K562 (cell line): ENCODE measurements around the gene TTLL4. TPM values are rescaled to one million over a fixed set of nuclear protein-coding genes. Genes with fewer than 3 reads are reported as not detected.

Experiments
- ATAC-seq: fragments of 200-7000 bp; cut with Tn5 transposase; 3 replicates; pipeline ENCODE4 v1.9.1; 2020; ENCODE audit warnings: moderate library complexity
- BruUV-seq: library from RNA; stranded (reverse); fragments of 400-500 nt; replicated peaks from 2 replicates; lab custom pipeline; 2021; lab: Mats Ljungman, UMichigan
- CTCF ChIA-PET: fragments of 300-600 bp; formaldehyde crosslinking; extraction: SDS; loops from one replicate; lab custom pipeline; 2021; ENCODE audit warnings: low intra/inter-chr PET ratio; lab: Yijun Ruan, JAX
- POLR2A ChIA-PET: fragments of 300-600, 350-650 bp; sonication (Branson Sonifier 250); formaldehyde crosslinking; extraction: SDS; loops from one replicate; lab custom pipeline; 2021; ENCODE audit warnings: antibody characterized with exemption, inconsistent platforms; lab: Yijun Ruan, JAX
- DNase-seq, 4 experiments: peaks; one replicate each; pipeline versions ENCODE4 v3.0.0 to v3.0.0-alpha.2; 2011 to 2018; ENCODE audit warnings: low spot score in 3 of 4, mixed read lengths in 3 of 4; ENCODE audit errors: extremely low read depth in 1 of 4
- FAIRE-seq: peaks from 2 replicates; lab custom pipeline; 2011; peaks lifted over from hg19 to GRCh38; lab: Jason Lieb, UNC
- H2AFZ ChIP-seq: 2 replicates; pipeline ENCODE4 v1.6.0; 2011; ENCODE audit warnings: low read depth, low read length, control low read depth, inconsistent platforms
- H3K27ac ChIP-seq: fragments of 200-600 bp; 3 replicates; pipeline ENCODE4 v1.8.0; 2011; ENCODE audit warnings: low read depth, mild to moderate bottlenecking, control low read depth, inconsistent platforms, low read length, moderate library complexity, mixed read lengths; ENCODE audit errors: extremely low read depth
- H3K27me3 ChIP-seq, 2 experiments: fragments of 300-600 bp in 1 of 2; 2 replicates in 1 of 2; 3 replicates in 1 of 2; pipeline versions ENCODE4 v1.6.0 to v1.8.0; 2011; ENCODE audit warnings: inconsistent platforms in 2 of 2, low read length in 2 of 2, mild to moderate bottlenecking in 1 of 2, mixed read lengths in 1 of 2, moderate library complexity in 1 of 2; ENCODE audit not compliant: control insufficient read depth in 2 of 2, insufficient read depth in 2 of 2
- H3K36me3 ChIP-seq: fragments of 300-600 bp; 3 replicates; pipeline ENCODE4 v1.8.0; 2011; ENCODE audit warnings: mild to moderate bottlenecking, low read length, inconsistent platforms; ENCODE audit not compliant: control insufficient read depth, insufficient read depth
- H3K4me1 ChIP-seq, 2 experiments: fragments of 200-600 bp in 1 of 2; replicated peaks in 1 of 2; 2 replicates in 1 of 2; 3 replicates in 1 of 2; pipeline versions ENCODE4 v1.5.1 to v1.8.0; 2011; ENCODE audit warnings: inconsistent platforms in 2 of 2, low read length in 2 of 2, mild to moderate bottlenecking in 1 of 2, mixed read lengths in 1 of 2, moderate library complexity in 1 of 2; ENCODE audit not compliant: control insufficient read depth in 2 of 2, insufficient read depth in 2 of 2
- H3K4me2 ChIP-seq: 2 replicates; pipeline ENCODE4 v1.6.1; 2011; ENCODE audit warnings: low read length, control low read depth, inconsistent platforms, mixed read lengths; ENCODE audit not compliant: insufficient read depth
- H3K4me3 ChIP-seq: fragments of 200-600 bp; sonication (generic), shearing (Covaris generic); 2 replicates; pipeline ENCODE4 v1.5.1; 2016; ENCODE audit warnings: control low read depth, inconsistent platforms
- H3K79me2 ChIP-seq: fragments of 200-600 bp; 3 replicates; pipeline ENCODE4 v1.8.0; 2011; ENCODE audit warnings: low read length, inconsistent platforms; ENCODE audit not compliant: control insufficient read depth, insufficient read depth
- H3K9ac ChIP-seq, 2 experiments: 2 replicates each; pipeline versions ENCODE4 v1.6.0 to v1.6.1; 2011; ENCODE audit warnings: low read depth in 2 of 2, low read length in 2 of 2, control low read depth in 1 of 2, inconsistent platforms in 1 of 2, mild to moderate bottlenecking in 1 of 2, mixed read lengths in 1 of 2; ENCODE audit not compliant: insufficient read depth in 1 of 2
- H3K9me1 ChIP-seq: one replicate; pipeline ENCODE4 v1.6.0; 2011; ENCODE audit warnings: inconsistent platforms, mild to moderate bottlenecking, low read length, moderate library complexity; ENCODE audit not compliant: control insufficient read depth, insufficient read depth
- H3K9me3 ChIP-seq: replicated peaks from 2 replicates; pipeline ENCODE4 v1.5.1; 2011; ENCODE audit warnings: low read depth, low read length, inconsistent platforms; ENCODE audit not compliant: control insufficient read depth, insufficient read depth
- H4K20me1 ChIP-seq: replicated peaks from 2 replicates; pipeline ENCODE4 v1.6.1; 2011; ENCODE audit warnings: low read length, inconsistent platforms, mixed read lengths; ENCODE audit not compliant: control insufficient read depth, insufficient read depth
- ASH1L ChIP-seq: fragments of 450-650 bp; IDR thresholded peaks from 2 replicates; pipeline ENCODE4 v1.6.1; 2018; ENCODE audit warnings: borderline replicate concordance, mild to moderate bottlenecking, low read depth; ENCODE audit not compliant: partially characterized antibody
- ATF1 ChIP-seq, 2 experiments: fragments of 450-650 bp in 1 of 2; IDR thresholded peaks; 2 replicates each; pipeline ENCODE4 v1.6.1; 2016; ENCODE audit warnings: missing compliant biosample characterization in 1 of 2, missing genetic modification characterization in 1 of 2
- BRCA1 ChIP-seq, 2 experiments: fragments of 450-650 bp in 1 of 2; sonication (generic) in 1 of 2; formaldehyde crosslinking in 1 of 2; IDR thresholded peaks; 2 replicates each; pipeline versions ENCODE4 v1.5.0 to v1.6.1; 2017 to 2020; ENCODE audit warnings: mild to moderate bottlenecking in 1 of 2, missing genetic modification reagents in 1 of 2
- CREBBP ChIP-seq: IDR thresholded peaks from one replicate; pipeline ENCODE4 v1.6.1; 2012; ENCODE audit warnings: low read depth, mild to moderate bottlenecking, control low read depth, inconsistent platforms, low read length
- E2F3 ChIP-seq: fragments of 250-450 bp; sonication (Bioruptor Pico); IDR thresholded peaks from 2 replicates; pipeline ENCODE4 v1.4.0; 2020; ENCODE audit warnings: mild to moderate bottlenecking
- ERF ChIP-seq: fragments of 450-650 bp; formaldehyde crosslinking; IDR thresholded peaks from 2 replicates; pipeline ENCODE4 v1.4.0; 2020; ENCODE audit warnings: mild to moderate bottlenecking, mixed read lengths
- MTA3 ChIP-seq: fragments of 450-650 bp; formaldehyde crosslinking; IDR thresholded peaks from 2 replicates; pipeline ENCODE4 v1.6.1; 2017; ENCODE audit warnings: mild to moderate bottlenecking, borderline replicate concordance
- NR1H2 ChIP-seq: sonication (generic); formaldehyde crosslinking; IDR thresholded peaks from 2 replicates; pipeline ENCODE4 v1.4.0; 2020; ENCODE audit warnings: mild to moderate bottlenecking, missing genetic modification reagents
- SAFB ChIP-seq: fragments of 200-400 bp; formaldehyde crosslinking; IDR thresholded peaks from 2 replicates; pipeline ENCODE4 v1.6.1; 2017; ENCODE audit warnings: low read depth, low read length, borderline replicate concordance
- SREBF2 ChIP-seq: sonication (generic); formaldehyde crosslinking; IDR thresholded peaks from 2 replicates; pipeline ENCODE4 v1.4.0; 2020; ENCODE audit warnings: mild to moderate bottlenecking, missing genetic modification reagents
- TBL1XR1 ChIP-seq, 2 experiments: IDR thresholded peaks; 2 replicates each; pipeline ENCODE4 v1.6.1; 2012; ENCODE audit warnings: improper control_type of control experiment in 2 of 2, low read length in 2 of 2, mild to moderate bottlenecking in 1 of 2
- ZNF644 ChIP-seq: fragments of 200-800 bp; sonication (Bioruptor generic); IDR thresholded peaks from 2 replicates; pipeline ENCODE4 v1.6.1; 2016; ENCODE audit warnings: low read depth, missing genetic modification characterization, missing compliant biosample characterization
- ZNF785 ChIP-seq: fragments of 250-450 bp; sonication (Bioruptor Pico); IDR thresholded peaks from 2 replicates; pipeline ENCODE4 v1.4.0; 2020; ENCODE audit warnings: mild to moderate bottlenecking
- WGBS: fragments of 100-300 bp; shearing (Covaris generic); methylation state at CpG from one replicate; pipeline ENCODE4 v1.1.6; 2016; ENCODE audit warnings: low coverage, mixed read lengths; ENCODE audit not compliant: insufficient coverage; ENCODE audit errors: missing lambda C conversion rate; 5-methylcytosine and 5-hydroxymethylcytosine counted together
- in situ Hi-C: fragments of 300-500 bp; cut with MboI; formaldehyde crosslinking; loops from 4 replicates; pipeline ENCODE4 v1.15.0; 2018; ENCODE audit warnings: inconsistent platforms, mixed read lengths
- intact Hi-C: fragments of 100-400 bp; cut with micrococcal nuclease; formaldehyde crosslinking; loops from 2 replicates; pipeline ENCODE4 v1.14.2; 2022
- polyA plus RNA-seq, 8 experiments: library from polyadenylated mRNA; depleted of rRNA in 4 of 8; stranded (reverse) in 5 of 8; unstranded in 3 of 8; fragments of >200 nt; fragmentation: Nextera tagmentation in 2 of 8; fragmentation: Illumina TruSeq in 1 of 8; extraction: Ambion mirVana in 2 of 8; extraction: Trizol in 1 of 8; gene quantifications; 2 replicates each; pipeline versions ENCODE4 v1.2.1 to v1.2.3, GENCODE V29; 2011 to 2014; ENCODE audit warnings: inconsistent platforms in 1 of 8, missing spikeins in 1 of 8
- total RNA-seq, 7 experiments: library from RNA; depleted of rRNA in 6 of 7; stranded (reverse); fragments of >200 nt in 6 of 7; fragmentation: Illumina TruSeq in 2 of 7; extraction: Trizol in 2 of 7; gene quantifications; 2 replicates each; pipeline versions ENCODE4 v1.2.1 to v1.2.3, GENCODE V29; 2011 to 2021; ENCODE audit warnings: low replicate concordance in 1 of 7
- TF ChIP-seq, protein P1 (sequence below), 2 experiments: fragments of 450-650 bp; conservative IDR thresholded peaks; 2 replicates each; pipeline ENCODE4 v1.6.1; 2017; ENCODE audit warnings: mild to moderate bottlenecking in 2 of 2, moderate library complexity in 2 of 2

The TTLL4 gene
- total and polyA plus RNA-seq, 9 of the 15 experiments (the other 6 are each of a cell fraction or from before 2014, with no cell fraction given): 12.6 to 67.5 (median 24.5) TPM

DNA sequence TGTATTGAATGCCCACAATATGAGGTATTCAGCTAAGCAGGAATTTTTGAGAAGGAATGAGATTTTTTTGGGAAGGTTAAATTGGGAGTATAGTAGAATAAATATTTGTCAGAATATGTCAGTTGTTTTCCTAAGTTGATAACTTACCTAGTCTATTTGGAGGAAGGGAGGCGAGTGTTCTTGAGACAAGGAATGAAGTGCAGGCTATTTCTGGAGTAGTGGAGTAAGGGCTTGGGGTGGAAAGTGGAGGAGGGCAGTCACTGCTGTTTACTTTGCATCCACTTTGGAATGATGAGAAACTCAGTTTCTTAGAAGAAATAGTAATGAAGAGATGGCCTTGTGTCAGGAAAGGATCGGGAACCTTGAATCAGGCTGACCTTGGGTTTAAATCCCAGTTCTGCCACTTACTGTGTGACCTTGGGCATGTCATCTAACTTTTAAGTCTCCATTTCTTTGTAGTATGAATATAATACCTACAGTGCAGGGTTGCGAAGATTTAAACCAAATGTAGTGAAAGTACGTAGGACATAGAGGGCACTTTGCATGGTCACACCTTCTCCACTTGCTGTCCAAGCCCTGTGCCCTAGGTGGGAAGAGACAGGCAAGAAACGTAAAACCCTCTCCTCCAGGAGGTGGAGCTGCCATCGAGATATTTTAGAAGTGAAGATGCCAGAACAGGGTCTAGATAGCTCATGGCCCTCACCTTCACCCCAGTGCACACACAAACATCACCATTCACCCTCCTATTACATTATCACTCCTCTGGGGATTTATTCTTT, 46.2 kb downstream of the TTLL4 start:
- Histone ChIP-seq H3K4me2 (no peak overlapping the region), H3K27me3 (no peaks in the 10 kb centered on the region), H3K9me3 (no peaks in the 10 kb centered on the region), H3K9ac (no peak overlapping the region), H3K36me3 (peaks cover 31% of the 10 kb centered on the region; the same call in 1 of the 3 replicates), H3K79me2 (no peaks in the 10 kb centered on the region), H3K27ac (no peak overlapping the region), H3K4me1 (no peaks in the 10 kb centered on the region), H2AFZ (no peak overlapping the region), H3K4me3 (no peak overlapping the region), H3K9me1 (no peaks in the 10 kb centered on the region), H4K20me1 (no peaks in the 10 kb centered on the region)
- TF ChIP-seq NR1H2 (CRISPR knock-in tag) (no peak), ZNF785 (no peak), CREBBP (no peak), BRCA1 (IDR thresholded peaks at IDR 0.05) (no peak), BRCA1 (CRISPR knock-in tag; IDR thresholded peaks at IDR 0.05) (no peak), E2F3 (CRISPR knock-in tag) (no peak), ASH1L (no peak), SAFB (no peak), ATF1 (CRISPR knock-in tag; IDR thresholded peaks at IDR 0.05) (no peak), ATF1 (tag; IDR thresholded peaks at IDR 0.05) (no peak), ERF (no peak), SREBF2 (CRISPR knock-in tag) (no peak), MTA3 (no peak), ZNF644 (no peak), TBL1XR1 (IDR thresholded peaks at IDR 0.05; ENCODE audit: low read length in 2 of 2) (no peak)
- TF ChIP-seq, protein P1, sequence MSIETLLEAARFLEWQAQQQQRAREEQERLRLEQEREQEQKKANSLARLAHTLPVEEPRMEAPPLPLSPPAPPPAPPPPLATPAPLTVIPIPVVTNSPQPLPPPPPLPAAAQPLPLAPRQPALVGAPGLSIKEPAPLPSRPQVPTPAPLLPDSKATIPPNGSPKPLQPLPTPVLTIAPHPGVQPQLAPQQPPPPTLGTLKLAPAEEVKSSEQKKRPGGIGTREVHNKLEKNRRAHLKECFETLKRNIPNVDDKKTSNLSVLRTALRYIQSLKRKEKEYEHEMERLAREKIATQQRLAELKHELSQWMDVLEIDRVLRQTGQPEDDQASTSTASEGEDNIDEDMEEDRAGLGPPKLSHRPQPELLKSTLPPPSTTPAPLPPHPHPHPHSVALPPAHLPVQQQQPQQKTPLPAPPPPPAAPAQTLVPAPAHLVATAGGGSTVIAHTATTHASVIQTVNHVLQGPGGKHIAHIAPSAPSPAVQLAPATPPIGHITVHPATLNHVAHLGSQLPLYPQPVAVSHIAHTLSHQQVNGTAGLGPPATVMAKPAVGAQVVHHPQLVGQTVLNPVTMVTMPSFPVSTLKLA (conservative IDR thresholded peaks at IDR 0.05): no peak
- POLR2A ChIA-PET: no interaction called here
- FAIRE-seq (no peak), ATAC-seq (no peak; the same call in 2 of the 3 replicates), DNase-seq (no peak)
- CTCF ChIA-PET: no interaction called here
- intact Hi-C loops: no loop called here
- 65% methylated on average over 6 of the region's 6 CpGs for WGBS
- BruUV-seq: no TSS peak
- in situ Hi-C loops: no loop called here
